Astrocyte (in vitro differentiated cells and primary cell): ENCODE data around the gene CLEC2A.

Experiments used
- CTCF ChIP-seq: IDR thresholded peaks from 2 replicates; pipeline ENCODE4 v1.5.1; 2011; ENCODE audit warnings: low read depth, mild to moderate bottlenecking, inconsistent platforms, low read length, moderate library complexity; ENCODE audit not compliant: insufficient read depth
- EZH2 ChIP-seq: IDR thresholded peaks from 2 replicates; pipeline ENCODE4 v1.6.1; 2012; ENCODE audit warnings: mild to moderate bottlenecking, low read length, inconsistent platforms; ENCODE audit not compliant: insufficient read depth

GRCh38 chr12:9902539-9903228 is 29.5 kb downstream of the CLEC2A start:
- no peak for TF ChIP-seq CTCF
- no peak for TF ChIP-seq EZH2
